Activated T-cell treated with anti-CD3 and anti-CD28 coated beads for 1 hour (primary cell): ENCODE measurements around the gene CCS.
A peak's percentile ranks its signal among the peaks of the same experiment; 100 is the strongest.
"Not testable (repeated sequence)": the region's sequence is repeated elsewhere in the genome, so short reads cannot be mapped to it uniquely, and the experiment has no call there.

Source experiments
- DNase-seq: peaks from one replicate; pipeline ENCODE4 v3.0.0-alpha.2; 2020; ENCODE audit warnings: low read depth

Gene CCS

GRCh38 chr11:66626382-66626781, 33.4 kb downstream of the CCS start:
- DNase-seq = no peak

- no peak for DNase-seq
Measured at GRCh38 chr11:66626926-66627325, 33.9 kb downstream of the CCS start.

- no peak for DNase-seq
Measured at GRCh38 chr11:66628061-66628603, 35.1 kb downstream of the CCS start.

GRCh38 chr11:66629356-66629755, 36.4 kb downstream of the CCS start:
- no peak for DNase-seq

- DNase-seq = no peak
Measured at GRCh38 chr11:66631883-66632282, 38.9 kb downstream of the CCS start.

GRCh38 chr11:66632952-66633351, 40.0 kb downstream of the CCS start:
- no peak for DNase-seq

GRCh38 chr11:66636411-66636810, 43.4 kb downstream of the CCS start:
- no peak for DNase-seq

GRCh38 chr11:66637557-66638176, 44.7 kb downstream of the CCS start:
- no peak for DNase-seq

GRCh38 chr11:66638177-66639065, 45.4 kb downstream of the CCS start, which contains the start of gene RBM4:
Gene RBM4, plus strand, starts transcription at chr11:66638703. Its CDS starts 1,009 bp downstream, at chr11:66639712.
- DNase-seq = peak; percentile 87

GRCh38 chr11:66639066-66639813, 46.3 kb downstream of the CCS start:
- no peak for DNase-seq

GRCh38 chr11:66639814-66640340, 46.9 kb downstream of the CCS start:
- not testable (repeated sequence) for DNase-seq

- DNase-seq = no peak
Measured at GRCh38 chr11:66641834-66642233, 48.8 kb downstream of the CCS start.

- no peak for DNase-seq
Measured at GRCh38 chr11:66643745-66644437, 50.9 kb downstream of the CCS start.

- DNase-seq = no peak
Measured at GRCh38 chr11:66646828-66647227, 53.8 kb downstream of the CCS start.

GRCh38 chr11:66649903-66650302, 56.9 kb downstream of the CCS start:
- no peak for DNase-seq

- DNase-seq = no peak
Measured at GRCh38 chr11:66651016-66651415, 58.0 kb downstream of the CCS start.

- no peak for DNase-seq
Measured at GRCh38 chr11:66652651-66653050, 59.7 kb downstream of the CCS start.

- no peak for DNase-seq
Measured at GRCh38 chr11:66653123-66653522, 60.1 kb downstream of the CCS start.
